Kidney (tissue), 14 donors: Measurements from ENCODE around the gene DGKG. TPM values are rescaled to one million over a fixed set of nuclear protein-coding genes. Genes with fewer than 3 reads are reported as not detected.

ENCODE experiments used
- DNase-seq, 5 donors: peaks; one replicate each; pipeline ENCODE4 v3.0.0-alpha.2; 2013 to 2020
- FAIRE-seq: peaks from 2 replicates; lab custom pipeline; 2012; peaks lifted over from hg19 to GRCh38; lab: Jason Lieb, UNC
- H3K27ac ChIP-seq, 2 donors: one replicate each; pipeline ENCODE4 v1.7.0; 2013; ENCODE audit warnings: low read depth in 2 of 2, low read length in 2 of 2, inconsistent platforms in 1 of 2
- H3K27me3 ChIP-seq: one replicate; pipeline ENCODE4 v1.7.1; 2013; ENCODE audit warnings: low read length, inconsistent platforms; ENCODE audit not compliant: control insufficient read depth, insufficient read depth
- H3K36me3 ChIP-seq, 3 donors: one replicate each; pipeline versions ENCODE4 v1.7.0 to v1.7.1; 2013; ENCODE audit warnings: low read length in 3 of 3, control low read depth in 1 of 3, inconsistent platforms in 1 of 3; ENCODE audit not compliant: insufficient read depth in 3 of 3, control insufficient read depth in 2 of 3
- H3K4me1 ChIP-seq, 3 donors: one replicate each; pipeline versions ENCODE4 v1.7.0 to v1.7.1; 2013; ENCODE audit warnings: low read length in 3 of 3, inconsistent platforms in 1 of 3, low read depth in 1 of 3; ENCODE audit not compliant: control insufficient read depth in 2 of 3, insufficient read depth in 2 of 3
- H3K4me3 ChIP-seq, 3 donors: one replicate each; pipeline versions ENCODE4 v1.7.0 to v1.8.1; 2013; ENCODE audit warnings: low read length in 3 of 3, control low read depth in 1 of 3, inconsistent platforms in 1 of 3
- H3K9ac ChIP-seq, 3 donors: one replicate each; pipeline versions ENCODE4 v1.7.0 to v1.7.1; 2013; ENCODE audit warnings: low read length in 3 of 3, control low read depth in 1 of 3, inconsistent platforms in 1 of 3
- H3K9me3 ChIP-seq, 3 donors: one replicate each; pipeline versions ENCODE4 v1.7.0 to v1.7.1; 2013; ENCODE audit warnings: low read length in 3 of 3, control low read depth in 1 of 3, inconsistent platforms in 1 of 3; ENCODE audit not compliant: control insufficient read depth in 2 of 3, insufficient read depth in 1 of 3
- CTCF ChIP-seq: IDR thresholded peaks from 3 replicates; pipeline ENCODE4 v1.5.1; 2012; ENCODE audit warnings: mild to moderate bottlenecking, moderate library complexity, borderline replicate concordance; ENCODE audit not compliant: insufficient read depth; ENCODE audit errors: extremely low read depth
- intact Hi-C: fragments of 100-400 bp; cut with DNase I; formaldehyde crosslinking; loops from one replicate; pipeline ENCODE4 v1.11.1; 2022
- polyA plus RNA-seq: library from polyadenylated mRNA; stranded (reverse); fragments of 350-450 nt; fragmentation: Illumina TruSeq; extraction: RNeasy Lipid Tissue Mini Kit (QIAGEN cat#74804); gene quantifications from one replicate; pipeline ENCODE4 v1.2.3, GENCODE V29; 2014; ENCODE audit warnings: low read depth, low replicate concordance; ENCODE audit not compliant: insufficient read depth
- total RNA-seq: library from RNA; stranded (reverse); fragmentation: NEBNext Ultra II Directional; extraction: Animal tissue kit (Norgen Biotek cat#: 25700); gene quantifications from one replicate; pipeline ENCODE4 v1.2.1, GENCODE V29; 2021
- donor health status: control.
- donor health status: control.
- donor health status: control.
- donor health status: control.
- donor health status: control.
- donor health status: DM: yes; HTN: yes; CAD: no.
- donor health status: Normal renal cell carcinoma (clear cell type).

DGKG gene
- total and polyA plus RNA-seq, 2 donors from 2014 or later: 0.95 to 11.4 TPM

DNA sequence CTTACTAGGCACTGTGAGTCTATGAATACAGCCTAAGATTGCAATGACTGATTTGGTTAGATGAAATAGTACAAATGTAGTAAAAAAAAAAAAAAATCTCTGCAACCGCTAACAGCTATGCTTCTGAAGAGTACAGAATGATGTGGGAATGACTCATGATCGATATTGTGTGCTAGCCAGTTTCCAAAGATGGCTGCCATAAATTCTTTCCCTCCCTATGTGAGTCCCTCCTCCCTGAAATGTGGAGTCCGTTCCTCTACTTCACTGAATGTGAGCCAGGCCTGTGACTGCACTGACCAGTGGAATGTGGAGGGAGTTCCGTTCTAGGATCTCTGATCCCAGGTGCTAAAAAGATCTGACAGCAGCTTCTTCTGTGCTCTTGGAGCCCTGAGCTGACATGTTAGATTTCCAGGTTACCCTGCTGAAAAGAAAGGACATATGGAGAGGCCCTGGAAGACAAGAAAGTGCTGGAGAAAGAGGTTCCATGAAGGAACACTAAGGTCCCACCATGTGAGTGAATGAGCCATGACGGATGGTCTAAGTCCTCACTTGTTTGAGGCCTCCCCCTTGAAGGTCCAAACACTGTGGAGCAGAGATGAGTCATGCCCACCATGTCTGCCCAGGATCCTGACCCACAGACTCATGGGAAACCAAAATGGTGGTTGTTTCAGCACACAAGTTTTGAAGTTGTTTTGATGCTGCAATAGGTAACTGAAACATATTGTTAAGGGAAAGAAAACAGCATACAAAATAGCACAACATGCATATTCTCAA is 46.3 kb downstream of the DGKG start:
- TF ChIP-seq CTCF: no peak
- H3K27me3 ChIP-seq: no peaks in the 10 kb centered on the region
- intact Hi-C loops: no loop called here
- no peak for FAIRE-seq
- H3K4me3 ChIP-seq: no peak overlapping the region
- no peaks in the 10 kb centered on the region for H3K4me1 ChIP-seq
- no peak overlapping the region for H3K27ac ChIP-seq
- no peak for DNase-seq
- no peaks in the 10 kb centered on the region for H3K9me3 ChIP-seq
- H3K36me3 ChIP-seq: no peaks in the 10 kb centered on the region
- no peak overlapping the region for H3K9ac ChIP-seq

DNA sequence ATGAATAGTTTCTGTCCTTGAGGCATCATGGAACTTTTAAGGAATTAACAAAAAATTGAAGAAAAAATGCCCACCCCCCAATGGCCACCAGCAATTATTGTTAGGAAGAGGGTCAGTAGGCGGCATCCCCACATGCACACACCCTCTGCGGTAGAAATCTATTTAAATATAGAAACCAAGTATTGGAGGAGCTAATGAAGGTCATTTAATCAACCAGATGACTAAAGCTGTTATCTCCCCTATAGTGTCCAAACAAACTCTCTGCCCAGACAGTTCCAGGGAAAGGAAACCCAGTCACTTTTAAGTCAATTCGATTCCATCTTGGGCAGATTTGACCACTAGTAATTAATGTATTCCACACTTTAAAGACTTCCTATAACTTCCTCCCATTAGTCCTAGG is 47.1 kb downstream of the DGKG start:
- H3K4me1 ChIP-seq: no peaks in the 10 kb centered on the region
- FAIRE-seq (no peak), DNase-seq (no peak)
- no peak overlapping the region for H3K4me3 ChIP-seq
- no peaks in the 10 kb centered on the region for H3K27me3 ChIP-seq
- no peak for TF ChIP-seq CTCF
- intact Hi-C loops: no loop called here
- no peaks in the 10 kb centered on the region for H3K9me3 ChIP-seq
- no peak overlapping the region for H3K27ac ChIP-seq
- H3K36me3 ChIP-seq: no peaks in the 10 kb centered on the region
- no peak overlapping the region for H3K9ac ChIP-seq

GRCh38 chr3:186311441-186311840 is 50.6 kb downstream of the DGKG start:
- Histone ChIP-seq H3K36me3 (no peaks in the 10 kb centered on the region), H3K4me3 (no peak overlapping the region), H3K4me1 (no peaks in the 10 kb centered on the region), H3K27me3 (no peaks in the 10 kb centered on the region), H3K9me3 (no peaks in the 10 kb centered on the region), H3K27ac (no peak overlapping the region), H3K9ac (no peak overlapping the region)
- intact Hi-C loops: no loop called here
- DNase-seq: no peak
- FAIRE-seq: no peak
- no peak for TF ChIP-seq CTCF
